K562 (cell line): ENCODE data around the gene YARS1. TPM values are rescaled to one million over a fixed set of nuclear protein-coding genes. Genes with fewer than 3 reads are reported as not detected.
A peak's percentile ranks its signal among the peaks of the same experiment; 100 is the strongest.

ENCODE experiments used
- CAMTA2 ChIP-seq: fragments of 250-450 bp; sonication (Bioruptor Pico); conservative IDR thresholded peaks from 2 replicates; pipeline ENCODE4 v1.5.1; 2022
- EHMT2 ChIP-seq: fragments of 450-650 bp; IDR thresholded peaks from 2 replicates; pipeline ENCODE4 v1.6.1; 2018; ENCODE audit warnings: antibody characterized with exemption
- ELF4 ChIP-seq: fragments of 450-650 bp; formaldehyde crosslinking; IDR thresholded peaks from 2 replicates; pipeline ENCODE4 v1.4.0; 2022; ENCODE audit warnings: missing genetic modification characterization
- NR0B1 ChIP-seq: fragments of 450-650 bp; IDR thresholded peaks from one replicate; pipeline ENCODE4 v1.6.1; 2018; ENCODE audit warnings: mild to moderate bottlenecking, moderate library complexity; ENCODE audit not compliant: partially characterized antibody
- NR2C1 ChIP-seq, 2 experiments: fragments of 450-650 bp; IDR thresholded peaks; 2 replicates each; pipeline ENCODE4 v1.6.1; 2017; ENCODE audit warnings: mild to moderate bottlenecking in 2 of 2, antibody characterized with exemption in 1 of 2, inconsistent platforms in 1 of 2, missing compliant biosample characterization in 1 of 2, missing genetic modification characterization in 1 of 2
- POLR3A ChIP-seq: IDR thresholded peaks from 2 replicates; pipeline ENCODE4 v1.6.1; 2011; ENCODE audit warnings: borderline replicate concordance, mild to moderate bottlenecking, moderate library complexity; ENCODE audit not compliant: insufficient read length, insufficient read depth; ENCODE audit errors: extremely low read depth
- PRDM10 ChIP-seq: fragments of 450-650 bp; IDR thresholded peaks from 2 replicates; pipeline ENCODE4 v1.6.1; 2018; ENCODE audit not compliant: partially characterized antibody
- REST ChIP-seq, 2 experiments: fragments of 450-650 bp; formaldehyde crosslinking in 1 of 2; IDR thresholded peaks; 2 replicates each; pipeline versions ENCODE4 v1.4.0 to v1.6.1; 2014 to 2020; ENCODE audit warnings: mild to moderate bottlenecking in 2 of 2, borderline replicate concordance in 1 of 2, low read depth in 1 of 2
- SMARCA4 ChIP-seq: fragments of 450-650 bp; IDR thresholded peaks from 2 replicates; pipeline ENCODE4 v1.6.1; 2016
- SRF ChIP-seq, 2 experiments: fragments of 250-450, 450-650 bp in 1 of 2; sonication (Bioruptor Pico) in 1 of 2; sonication (generic) in 1 of 2; formaldehyde crosslinking; IDR thresholded peaks; 2 replicates each; pipeline versions ENCODE4 v1.5.0 to v1.5.1; 2020 to 2022; ENCODE audit warnings: mild to moderate bottlenecking in 1 of 2, missing genetic modification reagents in 1 of 2
- TAF7 ChIP-seq: fragments of 450-650 bp; IDR thresholded peaks from 2 replicates; pipeline ENCODE4 v1.6.1; 2016; ENCODE audit warnings: missing genetic modification characterization, missing compliant biosample characterization
- ZBTB17 ChIP-seq: fragments of 450-650 bp; formaldehyde crosslinking; IDR thresholded peaks from 2 replicates; pipeline ENCODE4 v1.4.0; 2020; ENCODE audit warnings: mild to moderate bottlenecking
- ZKSCAN8 ChIP-seq: fragments of 200-800 bp; sonication (Bioruptor generic); IDR thresholded peaks from 2 replicates; pipeline ENCODE4 v1.6.1; 2016; ENCODE audit warnings: missing genetic modification characterization, missing compliant biosample characterization
- polyA plus RNA-seq, 8 experiments: library from polyadenylated mRNA; depleted of rRNA in 4 of 8; stranded (reverse) in 5 of 8; unstranded in 3 of 8; fragments of >200 nt; fragmentation: Nextera tagmentation in 2 of 8; fragmentation: Illumina TruSeq in 1 of 8; extraction: Ambion mirVana in 2 of 8; extraction: Trizol in 1 of 8; gene quantifications; 2 replicates each; pipeline versions ENCODE4 v1.2.1 to v1.2.3, GENCODE V29; 2011 to 2014; ENCODE audit warnings: inconsistent platforms in 1 of 8, missing spikeins in 1 of 8
- total RNA-seq, 7 experiments: library from RNA; depleted of rRNA in 6 of 7; stranded (reverse); fragments of >200 nt in 6 of 7; fragmentation: Illumina TruSeq in 2 of 7; extraction: Trizol in 2 of 7; gene quantifications; 2 replicates each; pipeline versions ENCODE4 v1.2.1 to v1.2.3, GENCODE V29; 2011 to 2021; ENCODE audit warnings: low replicate concordance in 1 of 7

Gene YARS1
- total and polyA plus RNA-seq, 9 of the 15 experiments (the other 6 are each of a cell fraction or from before 2014, with no cell fraction given): 66.2 to 336 (median 201) TPM

- TF ChIP-seq POLR3A (no peak), ELF4 (peak; percentile 66), ZKSCAN8 (CRISPR knock-in tag) (no peak), ZBTB17 (CRISPR knock-in tag) (peak; percentile 100), NR0B1 (no peak), CAMTA2 (CRISPR knock-in tag) (0 out of 2 replicates have a peak, but pooled peaks have one; percentile 62), NR2C1 (IDR thresholded peaks at IDR 0.05) (peak; percentile 74), NR2C1 (tag; IDR thresholded peaks at IDR 0.05) (peak; percentile 87), REST (IDR thresholded peaks at IDR 0.05; ENCODE audit: borderline replicate concordance) (peak; percentile 100), REST (CRISPR knock-in tag; IDR thresholded peaks at IDR 0.05; ENCODE audit: low read depth) (peak; percentile 38), TAF7 (tag) (peak; percentile 72; the same call in 1 of the 2 replicates), EHMT2 (no peak), SMARCA4 (peak; percentile 39; the same call in 1 of the 2 replicates), SRF (CRISPR knock-in tag; IDR thresholded peaks at IDR 0.05) (peak in 1 of 2 experiments; percentile 44; a peak in 1 of 4 replicates), PRDM10 (peak; percentile 94)
These were observed at the start of gene YARS1, which contains the start of gene S100PBP (continued) for GRCh38 chr1:32817159-32817814.
